ENCODE measurements around the gene MAG.

MAG gene

GRCh38 chr19:35288331-35288730, 3.6 kb upstream of the MAG start:
- ChIA-PET POLR2A (no interaction called here), CTCF (interaction anchor here (1.6 kb wide), 1 partner anchor 18 kb away, joined by 4 read pairs; no protein-coding TSS in a partner anchor)
- DNase-seq (ENCODE audit: extremely low spot score), result no peak
- TF ChIP-seq CTCF (IDR thresholded peaks at IDR 0.05; ENCODE audit: control extremely low read depth, extremely low read depth, low read depth, missing control alignments), result no peak

GRCh38 chr19:35288906-35289305, 3.1 kb upstream of the MAG start:
- ChIA-PET POLR2A (no interaction called here), CTCF (interaction anchor here (0.8 to 1.6 kb wide), 2 partner anchors 10 to 18 kb away, joined by 3 to 4 read pairs; no protein-coding TSS in a partner anchor)

GRCh38 chr19:35290381-35291127, 1.4 kb upstream of the MAG start:
- POLR2A ChIA-PET, result no interaction called here
- CTCF ChIA-PET, result interaction anchor here (1.4 kb wide), 1 partner anchor 10 kb away, joined by 4 read pairs; no protein-coding TSS in a partner anchor
- DNase-seq (ENCODE audit: extremely low spot score), result no peak

More at GRCh38 chr19:35288906-35289305, 3.1 kb upstream of the MAG start:
- TF ChIP-seq CTCF (IDR thresholded peaks at IDR 0.05; ENCODE audit: control extremely low read depth, extremely low read depth, low read depth, missing control alignments), result no peak
- DNase-seq (ENCODE audit: extremely low spot score), result no peak

GRCh38 chr19:35291259-35291658, 702 bp upstream of the MAG start:
- DNase-seq (ENCODE audit: extremely low spot score), result no peak
- POLR2A ChIA-PET, result interaction anchor here (0.6 kb wide), 1 partner anchor 55 kb away, joined by 3 read pairs; no protein-coding TSS in a partner anchor
- no peak for TF ChIP-seq CTCF (IDR thresholded peaks at IDR 0.05; ENCODE audit: control extremely low read depth, extremely low read depth, low read depth, missing control alignments)
- CTCF ChIA-PET, result interaction anchor here (1.4 kb wide), 1 partner anchor 10 kb away, joined by 4 read pairs; no protein-coding TSS in a partner anchor

More at GRCh38 chr19:35290381-35291127, 1.4 kb upstream of the MAG start:
- TF ChIP-seq CTCF (IDR thresholded peaks at IDR 0.05; ENCODE audit: control extremely low read depth, extremely low read depth, low read depth, missing control alignments), result no peak

- ChIA-PET POLR2A (no interaction called here), CTCF (no interaction called here)
- TF ChIP-seq CTCF (IDR thresholded peaks at IDR 0.05; ENCODE audit: control extremely low read depth, extremely low read depth, low read depth, missing control alignments), result no peak
- no peak for DNase-seq (ENCODE audit: extremely low spot score)
Observed at GRCh38 chr19:35292421-35293362, 731 bp downstream of the MAG start.

GRCh38 chr19:35293363-35293739, 1.4 kb downstream of the MAG start:
- no peak for TF ChIP-seq CTCF (IDR thresholded peaks at IDR 0.05; ENCODE audit: control extremely low read depth, extremely low read depth, low read depth, missing control alignments)
- ChIA-PET POLR2A (no interaction called here), CTCF (no interaction called here)

More at GRCh38 chr19:35293363-35293739, 1.4 kb downstream of the MAG start:
- no peak for DNase-seq (ENCODE audit: extremely low spot score)
